H9 (cell line): Measurements from ENCODE around the gene ENDOV. TPM values are rescaled to one million over a fixed set of nuclear protein-coding genes. Genes with fewer than 3 reads are reported as not detected.

Experiments
- DNase-seq: peaks from one replicate; pipeline ENCODE4 v3.0.0-alpha.2; 2017
- H2AFZ ChIP-seq: one replicate; pipeline ENCODE4 v1.6.1; 2013; ENCODE audit warnings: mild to moderate bottlenecking, low read length, control low read depth, moderate library complexity
- H2AK5ac ChIP-seq: 2 replicates; pipeline ENCODE4 v1.6.1; 2013; ENCODE audit warnings: low read length, control low read depth, mixed read lengths; ENCODE audit not compliant: insufficient read length
- H2BK120ac ChIP-seq: one replicate; pipeline ENCODE4 v1.6.1; 2013; ENCODE audit warnings: low read depth, mild to moderate bottlenecking, low read length, control low read depth, inconsistent platforms; ENCODE audit not compliant: poor library complexity, severe bottlenecking
- H2BK12ac ChIP-seq: 2 replicates; pipeline ENCODE4 v1.6.1; 2013; ENCODE audit warnings: low read length, control low read depth, mixed read lengths, low read depth; ENCODE audit not compliant: insufficient read length
- H2BK15ac ChIP-seq: 2 replicates; pipeline ENCODE4 v1.6.1; 2013; ENCODE audit warnings: low read depth, low read length, control low read depth
- H2BK20ac ChIP-seq: one replicate; pipeline ENCODE4 v1.6.1; 2013; ENCODE audit warnings: low read depth, mild to moderate bottlenecking, low read length, control low read depth, inconsistent platforms; ENCODE audit not compliant: poor library complexity, severe bottlenecking
- H2BK5ac ChIP-seq: 2 replicates; pipeline ENCODE4 v1.6.1; 2013; ENCODE audit warnings: low read length, control low read depth, mixed read lengths; ENCODE audit not compliant: insufficient read length
- H3K14ac ChIP-seq: 2 replicates; pipeline ENCODE4 v1.6.1; 2013; ENCODE audit warnings: low read length, control low read depth; ENCODE audit not compliant: insufficient read depth
- H3K18ac ChIP-seq: 2 replicates; pipeline ENCODE4 v1.6.1; 2013; ENCODE audit warnings: low read depth, mild to moderate bottlenecking, mixed read lengths, low read length, control low read depth; ENCODE audit not compliant: insufficient read length
- H3K23ac ChIP-seq: 2 replicates; pipeline ENCODE4 v1.6.1; 2013; ENCODE audit warnings: low read length, control low read depth, mixed read lengths, low read depth; ENCODE audit not compliant: insufficient read length
- H3K23me2 ChIP-seq: 2 replicates; pipeline ENCODE4 v1.6.1; 2013; ENCODE audit warnings: low read depth, mild to moderate bottlenecking, mixed read lengths, low read length, control low read depth; ENCODE audit not compliant: insufficient read length, poor library complexity, severe bottlenecking
- H3K27ac ChIP-seq: 2 replicates; pipeline ENCODE4 v1.5.1; 2013; ENCODE audit warnings: low read length, control low read depth, mixed read lengths, low read depth; ENCODE audit not compliant: insufficient read length
- H3K27me3 ChIP-seq: 2 replicates; pipeline ENCODE4 v1.6.1; 2013; ENCODE audit warnings: low read length, control low read depth, inconsistent platforms; ENCODE audit not compliant: insufficient read depth
- H3K4ac ChIP-seq: 2 replicates; pipeline ENCODE4 v1.6.1; 2013; ENCODE audit warnings: low read depth, mild to moderate bottlenecking, control low read depth, inconsistent platforms, low read length, moderate library complexity
- H3K4me1 ChIP-seq: 2 replicates; pipeline ENCODE4 v1.6.1; 2013; ENCODE audit warnings: low read length, control low read depth, inconsistent platforms; ENCODE audit not compliant: insufficient read depth
- H3K4me2 ChIP-seq: 2 replicates; pipeline ENCODE4 v1.6.1; 2013; ENCODE audit warnings: low read length, control low read depth, mixed read lengths; ENCODE audit not compliant: insufficient read length, insufficient read depth
- H3K56ac ChIP-seq: 2 replicates; pipeline ENCODE4 v1.6.1; 2013; ENCODE audit warnings: low read depth, mild to moderate bottlenecking, mixed read lengths, low read length, control low read depth; ENCODE audit not compliant: insufficient read length
- H3K79me1 ChIP-seq: 2 replicates; pipeline ENCODE4 v1.6.1; 2013; ENCODE audit warnings: low read depth, mild to moderate bottlenecking, moderate library complexity, low read length, control low read depth, inconsistent platforms; ENCODE audit not compliant: insufficient read depth, poor library complexity, severe bottlenecking
- H3K79me2 ChIP-seq: 2 replicates; pipeline ENCODE4 v1.6.1; 2013; ENCODE audit warnings: low read length, control low read depth, inconsistent platforms; ENCODE audit not compliant: insufficient read depth
- H3K9ac ChIP-seq: 2 replicates; pipeline ENCODE4 v1.6.1; 2013; ENCODE audit warnings: low read length, control low read depth, mixed read lengths; ENCODE audit not compliant: insufficient read length; ENCODE audit errors: extremely low read depth
- H3K9me3 ChIP-seq: one replicate; pipeline ENCODE4 v1.6.1; 2013; ENCODE audit warnings: low read depth, low read length, inconsistent platforms; ENCODE audit not compliant: control insufficient read depth
- H3T11ph ChIP-seq: one replicate; pipeline ENCODE4 v1.6.1; 2013; ENCODE audit warnings: mild to moderate bottlenecking, low read length, control low read depth, inconsistent platforms
- H4K20me1 ChIP-seq: one replicate; pipeline ENCODE4 v1.6.1; 2013; ENCODE audit not compliant: control insufficient read depth, insufficient read length, insufficient read depth
- H4K5ac ChIP-seq: 2 replicates; pipeline ENCODE4 v1.6.1; 2013; ENCODE audit warnings: low read depth, mild to moderate bottlenecking, mixed read lengths, low read length, control low read depth; ENCODE audit not compliant: insufficient read length
- H4K8ac ChIP-seq: replicated peaks from 2 replicates; pipeline ENCODE4 v1.6.1; 2013; ENCODE audit warnings: low read length, control low read depth, mixed read lengths, low read depth; ENCODE audit not compliant: insufficient read length
- H4K91ac ChIP-seq: 2 replicates; pipeline ENCODE4 v1.6.1; 2013; ENCODE audit warnings: low read depth, mild to moderate bottlenecking, moderate library complexity, mixed read lengths, low read length, control low read depth; ENCODE audit not compliant: insufficient read length
- H3K27ac Mint-ChIP-seq, 3 experiments: 2 replicates in 2 of 3; 3 replicates in 1 of 3; pipeline ENCODE4 v1.8.0; 2020 to 2021; ENCODE audit warnings: mixed read lengths in 3 of 3, mild to moderate bottlenecking in 1 of 3, moderate library complexity in 1 of 3
- H3K27me3 Mint-ChIP-seq: 2 replicates; pipeline ENCODE4 v1.8.0; 2021; ENCODE audit warnings: low read depth, mild to moderate bottlenecking, moderate library complexity, mixed read lengths
- H3K36me3 Mint-ChIP-seq, 3 experiments: 2 replicates in 2 of 3; 3 replicates in 1 of 3; pipeline ENCODE4 v1.8.0; 2020 to 2021; ENCODE audit warnings: low read depth in 3 of 3, mixed read lengths in 3 of 3; ENCODE audit not compliant: insufficient read depth in 1 of 3
- H3K4me1 Mint-ChIP-seq, 2 experiments: 2 replicates each; pipeline ENCODE4 v1.8.0; 2020; ENCODE audit warnings: mixed read lengths in 2 of 2
- H3K4me3 Mint-ChIP-seq, 2 experiments: 2 replicates in 1 of 2; 3 replicates in 1 of 2; pipeline ENCODE4 v1.8.0; 2020 to 2021; ENCODE audit warnings: mild to moderate bottlenecking in 2 of 2, mixed read lengths in 2 of 2, moderate library complexity in 1 of 2
- H3K9me3 Mint-ChIP-seq, 2 experiments: 2 replicates in 1 of 2; 3 replicates in 1 of 2; pipeline ENCODE4 v1.8.0; 2020; ENCODE audit warnings: mild to moderate bottlenecking in 2 of 2, mixed read lengths in 2 of 2, moderate library complexity in 1 of 2
- CTCF ChIP-seq: fragments of 200-600 bp; sonication (generic); conservative IDR thresholded peaks from 3 replicates; pipeline ENCODE4 v1.8.0; 2021; ENCODE audit warnings: antibody characterized with exemption, mild to moderate bottlenecking
- WGBS: extraction: QIAGEN DNeasy Blood & Tissue Kit; methylation state at CpG from one replicate; pipeline ENCODE4 v1.1.7; 2013; ENCODE audit warnings: missing lambda C conversion rate, low lambda C conversion rate, mixed read lengths; ENCODE audit not compliant: insufficient read length; ENCODE audit errors: extremely low coverage; 5-methylcytosine and 5-hydroxymethylcytosine counted together
- total RNA-seq: library from RNA; stranded (reverse); gene quantifications from 2 replicates; pipeline ENCODE4 v1.2.1, GENCODE V29; 2021

Gene ENDOV
- total RNA-seq, 1 experiment from 2014 or later = 17.1 TPM

- no peak overlapping the region for H4K8ac ChIP-seq
- H3K4me1 ChIP-seq = no peaks in the 10 kb centered on the region
- WGBS = no CpG with 5 or more reads among the region's 6 CpGs
- no peak overlapping the region for H3K18ac ChIP-seq
- no peak overlapping the region for H2AK5ac ChIP-seq
- H4K20me1 ChIP-seq = no peaks in the 10 kb centered on the region
- H3K9me3 ChIP-seq = no peaks in the 10 kb centered on the region
- H3K27ac ChIP-seq = no peak overlapping the region
- H3T11ph ChIP-seq = no peak overlapping the region
- no peak overlapping the region for H2BK5ac ChIP-seq
- H3K4ac ChIP-seq = no peak overlapping the region
- no peak overlapping the region for H3K14ac ChIP-seq
- H3K9me3 Mint-ChIP-seq = peaks cover 0 to 3% of the 10 kb centered on the region in 2 experiments; a peak in 1 of 5 replicates
- H3K36me3 Mint-ChIP-seq = no peaks in the 10 kb centered on the region
- H3K4me3 Mint-ChIP-seq = no peak overlapping the region
- no peak overlapping the region for H2BK120ac ChIP-seq
- no peaks in the 10 kb centered on the region for H3K27me3 ChIP-seq
- H3K27ac Mint-ChIP-seq = no peak overlapping the region
- no peak overlapping the region for H3K4me2 ChIP-seq
- no peak for DNase-seq
- no peak overlapping the region for H3K23ac ChIP-seq
- no peak overlapping the region for H3K9ac ChIP-seq
- no peaks in the 10 kb centered on the region for H3K4me1 Mint-ChIP-seq
- H2BK12ac ChIP-seq = no peak overlapping the region
- TF ChIP-seq CTCF = no peak
- no peaks in the 10 kb centered on the region for H3K79me2 ChIP-seq
- no peak overlapping the region for H2BK20ac ChIP-seq
- peaks cover 34% of the 10 kb centered on the region for H3K27me3 Mint-ChIP-seq
- H4K91ac ChIP-seq = no peak overlapping the region
- H3K56ac ChIP-seq = no peak overlapping the region
- no peak overlapping the region for H2BK15ac ChIP-seq
- no peaks in the 10 kb centered on the region for H3K79me1 ChIP-seq
- H2AFZ ChIP-seq = no peak overlapping the region
- H4K5ac ChIP-seq = no peak overlapping the region
- H3K23me2 ChIP-seq = no peaks in the 10 kb centered on the region
Measured at GRCh38 chr17:80432961-80433550, 18.1 kb downstream of the ENDOV start.
